PFSK-1 (cell line): ENCODE data around the gene HOMER3.

Source experiments
- POLR2AphosphoS5 ChIP-seq: IDR thresholded peaks from 2 replicates; pipeline ENCODE4 v1.6.1; 2012; ENCODE audit warnings: low read depth, mild to moderate bottlenecking, control low read depth, low read length, moderate library complexity
- REST ChIP-seq, 2 experiments: IDR thresholded peaks; 2 replicates each; pipeline versions ENCODE4 v1.6.1 to v1.8.0; 2011 to 2012; ENCODE audit warnings: low read depth in 2 of 2, low read length in 2 of 2, control low read depth in 1 of 2, inconsistent platforms in 1 of 2, mild to moderate bottlenecking in 1 of 2, moderate library complexity in 1 of 2; ENCODE audit not compliant: insufficient read depth in 1 of 2
- SIN3A ChIP-seq: IDR thresholded peaks from 2 replicates; pipeline ENCODE4 v1.6.1; 2012; ENCODE audit warnings: mild to moderate bottlenecking, low read length, moderate library complexity, borderline replicate concordance; ENCODE audit not compliant: insufficient read depth
- TAF1 ChIP-seq: IDR thresholded peaks from 2 replicates; pipeline ENCODE4 v1.6.1; 2012; ENCODE audit warnings: low read length, control low read depth, borderline replicate concordance; ENCODE audit not compliant: insufficient read depth

GRCh38 chr19:18900700-18901481 is 40.1 kb downstream of the HOMER3 start:
- TF ChIP-seq REST (IDR thresholded peaks at IDR 0.05; ENCODE audit: insufficient read depth in 1 of 2, low read depth in 2 of 2, low read length in 2 of 2), result no peak
- no peak for TF ChIP-seq POLR2AphosphoS5
- no peak for TF ChIP-seq TAF1
- no peak for TF ChIP-seq SIN3A
